Uterus (tissue), 4 donors: ENCODE results near the gene FOXP4. TPM values are rescaled to one million over a fixed set of nuclear protein-coding genes. Genes with fewer than 3 reads are reported as not detected.
A peak's percentile ranks its signal among the peaks of the same experiment; 100 is the strongest.

Experiments used
- DNase-seq, 2 donors: peaks; one replicate each; pipeline ENCODE4 v3.0.0-alpha.2; 2019 to 2020
- H3K27ac ChIP-seq, 2 donors: fragments of 200-600 bp; sonication (generic); 1 replicate in 1 of 2; 2 replicates in 1 of 2; pipeline ENCODE4 v1.5.1; 2016 to 2018
- H3K27me3 ChIP-seq, 2 donors: fragments of 200-600 bp; sonication (generic); one replicate each; pipeline ENCODE4 v1.5.1; 2018 to 2019; ENCODE audit warnings: control low read depth in 1 of 2
- H3K36me3 ChIP-seq, 2 donors: fragments of 200-600 bp; sonication (generic); one replicate each; pipeline ENCODE4 v1.5.1; 2019; ENCODE audit warnings: control low read depth in 1 of 2
- H3K4me1 ChIP-seq, 2 donors: fragments of 200-600 bp; sonication (generic); one replicate each; pipeline ENCODE4 v1.5.1; 2018 to 2019; ENCODE audit warnings: control low read depth in 1 of 2
- H3K4me3 ChIP-seq, 2 donors: fragments of 200-600 bp; sonication (generic); 1 replicate in 1 of 2; 2 replicates in 1 of 2; pipeline ENCODE4 v1.5.1; 2018 to 2019; ENCODE audit warnings: mild to moderate bottlenecking in 1 of 2
- H3K9me3 ChIP-seq, 2 donors: fragments of 200-600 bp; sonication (generic); one replicate each; pipeline ENCODE4 v1.5.1; 2019; ENCODE audit warnings: control low read depth in 1 of 2
- POLR2A ChIP-seq, 2 donors: fragments of 450-650 bp; IDR thresholded peaks; one replicate each; pipeline ENCODE4 v1.6.1; 2016; ENCODE audit warnings: antibody characterized with exemption in 2 of 2, mild to moderate bottlenecking in 1 of 2, moderate library complexity in 1 of 2
- intact Hi-C: fragments of 100-400 bp; cut with DNase I; formaldehyde crosslinking; loops from one replicate; pipeline ENCODE4 v1.15.1; 2023; ENCODE audit warnings: low total_unique reads
- total RNA-seq, 4 donors: library from RNA; depleted of rRNA in 3 of 4; stranded (reverse); fragments of >200 nt in 3 of 4; gene quantifications; one replicate each; pipeline versions ENCODE4 v1.1.0 to v1.2.4, GENCODE V29; 2014 to 2023
- TF ChIP-seq, protein P1 (sequence below), 4 experiments: fragments of 200-600 bp in 2 of 4; fragments of 450-650 bp in 2 of 4; sonication (generic) in 2 of 4; IDR thresholded peaks; one replicate each; pipeline ENCODE4 v1.5.1; 2016 to 2019; ENCODE audit warnings: antibody characterized with exemption in 4 of 4, mild to moderate bottlenecking in 2 of 4, moderate library complexity in 1 of 4
- donor health status: DM: yes; HTN: yes; CAD: no.

FOXP4 gene
- total RNA-seq, 4 donors from 2014 or later, result 3.8 to 50.1 (median 9.4) TPM

DNA sequence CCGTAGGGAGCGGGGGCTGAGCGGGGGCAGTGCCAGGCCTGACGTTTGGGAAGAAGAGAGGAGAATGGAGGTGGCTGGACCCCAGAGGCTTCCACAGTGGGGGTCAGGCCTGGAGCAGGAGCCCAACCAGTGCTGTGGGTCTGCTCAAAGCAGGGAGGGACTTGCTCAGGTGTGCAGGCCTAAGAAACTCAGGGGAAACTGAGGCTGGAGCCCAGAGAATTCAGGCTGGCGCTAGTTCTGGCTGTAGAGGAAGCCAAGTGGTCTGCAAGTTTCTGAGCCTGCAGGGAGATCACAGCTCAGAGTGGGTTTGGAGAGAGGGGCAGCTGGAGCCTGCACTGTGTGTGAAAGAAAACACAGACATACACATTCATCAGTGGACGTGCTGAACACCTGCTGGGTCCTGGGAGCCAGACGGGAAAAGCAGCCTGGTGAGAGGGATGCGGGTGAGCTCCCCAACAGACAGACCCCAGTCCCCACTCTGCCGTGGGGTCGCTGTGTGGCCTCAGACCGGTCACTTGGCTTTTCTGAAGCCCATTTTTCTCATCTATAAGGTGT, 17.7 kb upstream of the FOXP4 start:
- no peak for DNase-seq
- no peaks in the 10 kb centered on the region for H3K36me3 ChIP-seq
- no peak for TF ChIP-seq POLR2A (IDR thresholded peaks at IDR 0.05)
- TF ChIP-seq, protein P1, sequence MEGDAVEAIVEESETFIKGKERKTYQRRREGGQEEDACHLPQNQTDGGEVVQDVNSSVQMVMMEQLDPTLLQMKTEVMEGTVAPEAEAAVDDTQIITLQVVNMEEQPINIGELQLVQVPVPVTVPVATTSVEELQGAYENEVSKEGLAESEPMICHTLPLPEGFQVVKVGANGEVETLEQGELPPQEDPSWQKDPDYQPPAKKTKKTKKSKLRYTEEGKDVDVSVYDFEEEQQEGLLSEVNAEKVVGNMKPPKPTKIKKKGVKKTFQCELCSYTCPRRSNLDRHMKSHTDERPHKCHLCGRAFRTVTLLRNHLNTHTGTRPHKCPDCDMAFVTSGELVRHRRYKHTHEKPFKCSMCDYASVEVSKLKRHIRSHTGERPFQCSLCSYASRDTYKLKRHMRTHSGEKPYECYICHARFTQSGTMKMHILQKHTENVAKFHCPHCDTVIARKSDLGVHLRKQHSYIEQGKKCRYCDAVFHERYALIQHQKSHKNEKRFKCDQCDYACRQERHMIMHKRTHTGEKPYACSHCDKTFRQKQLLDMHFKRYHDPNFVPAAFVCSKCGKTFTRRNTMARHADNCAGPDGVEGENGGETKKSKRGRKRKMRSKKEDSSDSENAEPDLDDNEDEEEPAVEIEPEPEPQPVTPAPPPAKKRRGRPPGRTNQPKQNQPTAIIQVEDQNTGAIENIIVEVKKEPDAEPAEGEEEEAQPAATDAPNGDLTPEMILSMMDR (IDR thresholded peaks at IDR 0.05), result no peak
- no peaks in the 10 kb centered on the region for H3K4me1 ChIP-seq
- intact Hi-C loops, result no loop called here
- H3K9me3 ChIP-seq, result no peaks in the 10 kb centered on the region
- no peak overlapping the region for H3K4me3 ChIP-seq
- H3K27me3 ChIP-seq, result no peaks in the 10 kb centered on the region
- H3K27ac ChIP-seq, result peak overlapping the region in 1 of 2 donors; percentile 36

DNA sequence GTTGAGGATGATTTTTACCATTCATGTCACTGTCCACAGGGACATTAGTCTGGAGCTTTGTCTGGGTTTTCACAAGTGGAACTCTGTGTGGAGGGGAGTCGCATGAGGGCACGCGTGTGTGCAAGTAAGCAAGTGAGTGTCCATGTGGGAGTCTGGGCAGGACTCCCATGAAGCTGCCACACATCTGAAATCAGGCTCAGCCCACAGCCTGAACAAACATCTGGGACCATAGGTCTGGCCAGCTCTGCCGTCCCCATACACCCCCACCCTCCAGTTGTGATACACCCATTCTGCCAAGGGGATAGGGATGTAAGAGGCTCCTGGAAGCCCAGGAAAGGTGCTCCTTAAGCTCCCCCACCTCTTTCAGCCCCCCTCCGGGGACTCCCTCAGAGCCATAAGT, 17.1 kb upstream of the FOXP4 start:
- no peak for TF ChIP-seq POLR2A (IDR thresholded peaks at IDR 0.05)
- TF ChIP-seq, protein P1 (IDR thresholded peaks at IDR 0.05), result no peak
- Histone ChIP-seq H3K27me3 (no peaks in the 10 kb centered on the region), H3K36me3 (no peaks in the 10 kb centered on the region), H3K4me1 (no peaks in the 10 kb centered on the region), H3K27ac (no peak overlapping the region), H3K9me3 (no peaks in the 10 kb centered on the region), H3K4me3 (no peak overlapping the region)
- intact Hi-C loops, result no loop called here
- no peak for DNase-seq

DNA sequence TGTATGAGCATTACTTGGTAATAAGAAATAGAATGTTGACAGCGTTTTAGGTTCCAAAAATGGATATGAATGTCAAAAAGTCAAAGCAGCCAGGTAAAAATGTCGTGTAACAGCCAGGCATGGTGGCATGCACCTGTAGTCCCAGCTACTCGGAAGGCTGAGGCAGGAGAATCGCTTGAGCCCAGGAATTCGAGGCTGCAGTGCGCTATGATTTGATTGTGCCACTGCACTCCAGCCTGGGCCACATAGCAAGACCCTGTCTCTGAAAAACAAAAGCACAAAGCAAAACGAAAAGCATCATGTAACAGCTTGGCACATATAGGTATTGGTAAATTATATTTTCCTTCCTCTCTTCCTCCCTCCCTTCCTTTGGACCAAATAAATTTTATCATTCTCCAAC, 16.2 kb upstream of the FOXP4 start:
- TF ChIP-seq, protein P1 (IDR thresholded peaks at IDR 0.05), result no peak
- no peak for TF ChIP-seq POLR2A (IDR thresholded peaks at IDR 0.05)
- no peak overlapping the region for H3K27ac ChIP-seq
- intact Hi-C loops, result no loop called here
- H3K9me3 ChIP-seq, result no peaks in the 10 kb centered on the region
- H3K27me3 ChIP-seq, result no peaks in the 10 kb centered on the region
- H3K36me3 ChIP-seq, result no peaks in the 10 kb centered on the region
- no peak for DNase-seq
- no peak overlapping the region for H3K4me3 ChIP-seq
- no peaks in the 10 kb centered on the region for H3K4me1 ChIP-seq

DNA sequence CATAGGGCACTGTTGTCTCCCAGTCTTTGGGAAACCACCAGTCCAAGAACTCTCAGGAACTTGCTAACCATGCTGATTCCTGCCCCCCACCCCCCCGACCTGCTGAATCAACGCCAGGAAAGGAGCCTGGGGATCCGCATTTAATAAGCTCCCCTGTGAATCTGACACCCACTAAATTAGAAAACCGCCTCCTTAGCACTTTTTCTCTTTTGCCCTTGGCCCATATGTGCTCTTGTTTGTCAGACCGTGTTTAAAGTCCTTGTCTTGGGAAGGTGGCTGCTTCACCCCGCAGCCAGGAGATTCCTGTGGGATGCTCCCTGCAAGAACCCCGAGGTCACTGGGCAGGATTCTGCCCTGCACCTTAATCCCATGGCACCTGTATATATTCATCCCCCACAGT, 15.7 kb upstream of the FOXP4 start:
- H3K27me3 ChIP-seq, result no peaks in the 10 kb centered on the region
- no peaks in the 10 kb centered on the region for H3K9me3 ChIP-seq
- H3K4me3 ChIP-seq, result no peak overlapping the region
- H3K4me1 ChIP-seq, result no peaks in the 10 kb centered on the region
- intact Hi-C loops, result no loop called here
- H3K27ac ChIP-seq, result no peak overlapping the region
- TF ChIP-seq POLR2A (IDR thresholded peaks at IDR 0.05), result no peak
- TF ChIP-seq, protein P1 (IDR thresholded peaks at IDR 0.05), result no peak
- DNase-seq, result no peak
- H3K36me3 ChIP-seq, result no peaks in the 10 kb centered on the region

DNA sequence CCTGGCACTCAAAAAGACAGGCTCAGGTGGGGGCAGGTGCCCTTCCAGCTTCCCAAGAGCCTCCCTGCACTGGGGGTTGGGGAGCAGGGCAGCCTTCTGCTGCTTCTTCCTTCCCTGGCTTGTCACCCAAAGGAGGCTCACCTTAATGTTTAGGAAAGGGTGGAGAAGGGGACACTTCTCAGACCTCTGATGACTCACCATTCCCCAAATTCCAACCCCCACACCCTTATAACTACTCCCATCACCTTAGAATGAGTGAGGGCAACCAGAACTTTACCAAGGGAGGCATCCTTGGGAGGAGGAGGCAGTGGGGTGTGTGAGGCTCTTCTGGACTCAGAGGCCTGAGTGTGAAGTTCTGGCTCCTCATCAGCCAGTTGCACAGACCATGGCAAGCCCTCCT, 15.2 kb upstream of the FOXP4 start:
- Histone ChIP-seq H3K4me1 (no peaks in the 10 kb centered on the region), H3K9me3 (no peaks in the 10 kb centered on the region), H3K36me3 (no peaks in the 10 kb centered on the region), H3K27ac (no peak overlapping the region), H3K27me3 (no peaks in the 10 kb centered on the region), H3K4me3 (no peak overlapping the region)
- no peak for DNase-seq
- intact Hi-C loops, result no loop called here
- no peak for TF ChIP-seq POLR2A (IDR thresholded peaks at IDR 0.05)
